CD4-positive, alpha-beta T cell treated with Interleukin-15 for 4 hours (primary cell): Measurements from ENCODE around the gene ING3.
"Not testable (repeated sequence)": the region's sequence is repeated elsewhere in the genome, so short reads cannot be mapped to it uniquely, and the experiment has no call there.

Experiments used
- DNase-seq: peaks from one replicate; pipeline ENCODE4 v3.0.0-alpha.2; 2020; ENCODE audit warnings: low spot score

ING3 gene

GRCh38 chr7:120951309-120951699 is 727 bp downstream of the ING3 start:
- no peak for DNase-seq

DNA sequence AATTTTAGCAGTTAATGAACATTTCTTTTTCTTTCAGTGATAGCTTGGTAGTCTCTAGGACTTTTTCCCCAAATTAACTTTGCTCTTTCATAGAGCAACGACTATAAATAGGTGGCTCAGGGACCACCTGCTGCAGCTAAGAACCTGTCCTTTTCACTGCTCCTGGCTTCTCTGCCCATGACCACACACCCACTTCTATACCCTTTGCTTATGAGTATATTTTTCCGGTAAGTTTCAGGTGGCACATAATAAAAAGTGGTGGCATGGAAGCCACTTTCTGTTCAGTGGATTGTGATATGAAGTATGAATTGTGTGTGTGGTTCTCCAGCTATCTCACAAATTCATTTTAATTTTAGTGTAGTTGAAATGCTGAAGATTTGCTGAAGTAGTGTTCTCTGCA is 1.2 kb downstream of the ING3 start:
- DNase-seq: no peak

DNA sequence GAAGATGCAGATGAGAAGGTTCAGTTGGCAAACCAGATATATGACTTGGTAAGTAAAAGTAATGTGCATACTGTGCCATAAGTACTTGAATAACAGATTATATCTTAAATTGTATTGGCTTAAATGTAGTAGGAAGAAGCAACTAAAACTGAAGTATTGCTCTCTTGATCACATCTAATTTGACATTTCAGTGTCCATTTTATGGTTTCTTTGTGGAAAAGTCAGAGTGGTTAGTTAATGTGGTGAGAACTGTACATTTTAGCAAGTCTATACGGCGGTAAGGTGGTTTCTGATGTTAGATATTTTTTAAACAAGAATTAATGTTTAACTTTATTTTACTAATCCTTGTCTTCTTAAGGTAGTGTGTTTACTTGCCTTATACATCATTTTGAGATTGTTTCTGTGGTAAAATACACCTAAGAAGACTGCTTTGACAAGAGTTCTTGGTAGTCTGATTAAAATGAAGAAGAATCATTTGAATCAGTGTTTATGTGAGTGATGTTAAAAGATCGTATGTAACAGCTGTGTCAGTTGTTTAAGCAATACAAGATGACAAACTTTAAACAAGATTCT is 5.1 kb downstream of the ING3 start:
- no peak for DNase-seq

GRCh38 chr7:120959929-120960484 is 9.4 kb downstream of the ING3 start:
- no peak for DNase-seq

DNA sequence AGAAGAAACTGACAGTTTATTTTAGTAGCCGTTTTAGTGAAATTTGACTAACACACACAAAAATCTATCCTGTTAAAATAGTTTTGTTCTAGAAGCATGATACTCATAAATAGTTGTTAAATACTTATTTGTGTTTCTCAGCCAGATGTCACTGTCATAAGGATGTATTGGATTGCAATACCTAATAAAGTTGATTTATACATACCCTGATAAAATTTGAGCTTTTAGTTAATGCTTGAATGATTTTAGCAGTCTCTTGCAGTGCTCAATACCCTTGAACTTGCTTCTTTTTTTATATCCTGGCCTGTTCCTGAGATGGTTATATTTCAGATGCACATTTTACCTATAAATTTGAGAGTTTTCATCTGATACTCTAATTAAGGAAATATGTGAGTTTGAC is 10.1 kb downstream of the ING3 start:
- no peak for DNase-seq

- no peak for DNase-seq
These were observed 11.1 kb downstream of the ING3 start for GRCh38 chr7:120961638-120962173.

DNA sequence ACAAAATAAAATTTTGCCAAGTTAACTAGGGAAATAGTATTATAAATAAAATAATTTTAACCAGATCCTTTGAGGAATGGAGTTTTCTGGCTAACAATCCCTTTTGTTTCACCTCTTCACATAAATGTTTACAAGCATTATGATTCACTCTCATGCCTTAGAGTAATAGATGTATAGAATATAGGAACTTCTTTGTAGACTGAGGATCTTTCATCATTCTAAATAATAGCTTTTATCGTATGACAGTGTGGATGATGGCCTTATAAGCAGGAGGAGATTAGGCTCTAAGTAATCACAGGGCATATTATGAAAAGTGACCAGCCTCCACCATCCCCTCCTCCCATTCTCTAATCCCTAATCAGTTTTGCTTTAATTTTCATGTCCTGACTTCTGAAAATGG is 13.5 kb downstream of the ING3 start:
- DNase-seq: no peak

DNA sequence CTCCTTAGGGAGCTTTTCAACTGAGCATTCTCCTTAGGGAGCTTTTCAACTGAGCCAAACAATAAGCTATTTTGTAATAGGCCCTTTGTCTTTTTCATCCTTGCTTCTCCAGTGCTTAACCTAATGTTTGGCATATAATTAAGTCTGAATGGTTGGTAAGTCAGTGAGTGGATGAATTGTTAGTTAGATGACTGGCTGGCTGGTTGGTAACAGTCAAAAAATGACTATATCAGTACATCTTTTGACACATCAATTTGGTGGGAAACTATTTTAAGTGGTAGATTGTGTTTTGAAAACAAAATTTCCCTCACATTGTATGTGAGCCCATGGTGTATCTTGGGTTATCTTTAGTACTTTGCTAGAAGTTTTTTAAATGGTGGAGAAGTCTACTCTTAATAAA is 16.4 kb downstream of the ING3 start:
- DNase-seq: no peak

- no peak for DNase-seq
These were observed 23.3 kb downstream of the ING3 start for GRCh38 chr7:120973849-120974248.

DNA sequence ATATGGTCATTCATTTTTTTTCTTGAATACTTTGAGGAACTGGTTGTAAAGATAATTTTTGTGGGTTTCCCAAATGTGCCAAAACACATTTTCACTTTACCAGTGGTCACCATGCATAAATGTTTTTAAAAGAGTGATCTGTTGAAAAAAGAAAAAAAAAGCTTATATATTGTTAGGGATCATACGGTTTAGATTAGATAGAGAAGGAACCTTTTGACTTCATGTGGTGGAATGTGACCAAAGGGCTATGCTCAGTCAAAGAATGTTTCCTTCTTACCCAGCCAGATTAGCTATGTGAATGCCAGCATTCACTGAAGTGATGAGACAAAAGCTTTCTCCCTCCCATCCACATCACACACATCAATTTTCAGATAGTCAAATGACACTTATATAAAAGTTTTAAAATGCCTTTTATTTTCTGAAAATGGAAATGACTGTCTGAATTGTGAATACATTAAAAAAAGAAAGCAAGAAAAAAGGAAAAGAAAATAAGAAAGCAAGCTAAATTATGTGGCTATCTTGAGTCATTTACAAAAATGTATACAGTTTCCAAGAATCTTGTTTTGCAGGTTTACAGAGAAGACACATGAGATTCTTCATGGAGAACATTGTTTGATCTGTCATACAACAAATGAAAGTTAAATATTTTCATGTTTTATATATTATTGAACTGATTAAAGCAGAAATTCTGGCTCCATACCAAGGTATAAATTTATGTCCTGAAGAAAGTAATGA is 29.4 kb downstream of the ING3 start:
- DNase-seq: no peak

GRCh38 chr7:120981117-120981516 is 30.5 kb downstream of the ING3 start:
- DNase-seq: no peak

GRCh38 chr7:120981888-120982615 is 31.5 kb downstream of the ING3 start:
- no peak for DNase-seq

DNA sequence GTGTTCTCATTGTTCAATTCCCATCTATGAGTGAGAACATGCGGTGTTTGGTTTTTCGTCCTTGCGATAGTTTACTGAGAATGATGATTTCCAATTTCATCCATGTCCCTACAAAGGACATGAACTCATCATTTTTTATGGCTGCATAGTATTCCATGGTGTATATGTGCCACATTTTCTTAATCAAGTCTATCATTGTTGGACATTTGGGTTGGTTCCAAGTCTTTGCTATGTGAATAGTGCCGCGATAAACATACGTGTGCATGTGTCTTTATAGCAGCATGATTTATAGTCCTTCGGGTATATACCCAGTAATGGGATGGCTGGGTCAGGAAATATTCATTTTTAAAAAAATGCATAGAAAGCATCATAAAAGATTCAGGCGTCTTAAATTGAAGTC is 33.0 kb downstream of the ING3 start:
- DNase-seq: not testable (repeated sequence)

DNA sequence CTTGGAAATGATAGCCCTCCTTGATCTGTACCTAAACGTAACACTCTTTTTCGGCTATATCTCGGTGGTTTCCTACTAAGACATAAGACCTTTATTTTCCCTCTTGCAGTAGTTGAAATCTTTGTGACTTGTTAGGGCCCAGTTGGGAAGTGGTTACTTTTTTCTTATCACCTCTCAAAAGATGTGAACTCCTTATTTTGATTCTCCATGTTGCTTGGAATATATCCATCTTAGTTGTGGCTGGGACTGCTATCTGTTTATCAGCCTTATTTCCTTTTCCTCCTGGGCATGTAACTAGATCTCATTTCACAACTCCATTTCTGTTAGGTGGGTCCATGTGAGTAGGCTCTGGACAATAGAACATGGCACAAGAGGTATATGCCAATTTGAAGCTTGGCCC is 33.8 kb downstream of the ING3 start:
- no peak for DNase-seq

DNA sequence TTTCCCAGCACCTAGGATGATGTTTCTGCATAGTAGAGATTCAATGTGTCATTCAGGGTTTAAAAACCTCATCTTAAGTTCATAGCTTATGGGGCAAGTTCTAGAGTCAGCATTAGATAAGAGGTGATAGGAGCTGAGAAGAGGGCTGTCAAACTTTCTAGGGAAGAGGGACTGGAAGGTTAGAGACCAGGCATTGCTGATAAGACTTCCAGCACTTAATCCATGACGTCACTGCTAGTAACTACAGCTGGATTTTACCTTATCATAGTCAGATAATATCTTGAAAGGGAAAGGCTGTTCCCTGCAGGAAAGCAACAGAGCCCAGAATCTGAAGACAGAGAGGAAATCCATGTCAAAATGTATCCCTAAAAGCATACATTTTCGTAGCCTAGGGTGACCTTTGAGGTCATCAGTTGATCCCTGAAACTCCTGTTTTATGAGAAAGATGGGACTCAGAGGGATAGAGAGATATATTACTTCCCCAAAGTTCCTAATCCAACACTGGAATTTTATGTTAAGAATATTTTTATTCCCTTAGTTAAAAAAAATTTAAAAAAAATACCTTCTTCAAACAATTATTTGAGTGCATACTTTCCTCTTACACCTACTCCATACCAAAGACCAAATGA is 34.7 kb downstream of the ING3 start:
- no peak for DNase-seq

DNA sequence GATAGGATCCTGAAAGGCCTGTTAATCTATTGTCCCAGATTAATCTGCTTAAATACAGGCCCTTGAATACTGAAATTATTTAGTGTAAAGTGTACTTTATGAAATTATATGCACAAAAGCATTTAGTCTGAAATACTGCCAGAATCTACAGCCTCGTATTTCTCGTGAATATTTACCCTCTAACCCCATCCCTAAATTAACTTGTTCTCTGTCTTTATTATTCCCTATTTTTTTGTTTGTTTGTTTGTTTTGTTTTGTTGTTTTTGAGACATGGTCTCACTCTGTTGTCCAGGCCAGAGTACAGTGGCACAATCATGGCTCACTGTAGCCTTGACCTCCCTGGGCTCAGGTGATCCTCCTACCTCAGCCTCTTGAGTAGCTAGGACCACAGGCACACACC is 35.3 kb downstream of the ING3 start:
- DNase-seq: no peak

DNA sequence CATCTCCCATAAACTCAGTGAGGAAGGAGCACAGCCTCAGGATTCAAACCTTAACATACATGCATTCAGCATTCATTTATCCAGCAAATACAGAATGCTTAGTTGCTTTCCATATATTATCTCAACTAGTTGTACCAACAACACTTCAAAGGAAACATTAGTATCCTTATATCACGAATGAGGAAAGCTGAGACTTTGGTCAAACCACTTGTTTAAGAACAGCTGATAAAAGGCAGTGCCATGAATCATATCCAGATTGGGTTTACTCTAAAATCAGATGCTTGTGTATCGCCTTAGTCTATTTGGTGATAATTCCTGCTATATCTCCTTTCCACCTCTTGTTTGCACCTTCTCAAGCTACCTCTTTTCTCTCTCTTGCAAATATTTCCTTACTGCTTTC is 36.1 kb downstream of the ING3 start:
- no peak for DNase-seq

DNA sequence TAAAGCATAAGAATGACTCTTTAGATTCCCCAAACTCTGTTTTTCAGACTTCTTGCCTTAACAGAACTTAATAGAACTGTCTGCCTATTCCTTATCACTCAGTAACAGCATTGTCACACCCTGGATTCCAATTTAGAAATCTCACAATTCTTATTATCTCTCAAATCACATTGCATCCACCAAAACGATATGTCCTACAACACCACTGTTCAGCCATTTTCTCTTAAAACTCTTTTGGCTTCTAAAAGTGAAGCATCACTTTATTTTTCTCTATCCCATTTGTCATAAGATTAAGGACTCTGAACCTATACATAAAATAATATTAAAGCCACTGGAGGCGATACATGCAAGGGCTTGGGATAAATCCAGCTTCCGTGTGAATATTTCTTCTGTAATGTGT is 36.7 kb downstream of the ING3 start:
- no peak for DNase-seq

GRCh38 chr7:120987683-120988590 is 37.4 kb downstream of the ING3 start:
- peak; percentile 86 for DNase-seq

- DNase-seq: peak; percentile 10
These were observed 38.1 kb downstream of the ING3 start, which contains the start of gene CPED1 for GRCh38 chr7:120988591-120989256. Gene CPED1, plus strand, starts transcription at chr7:120988711. Its CDS starts 911 bp downstream, at chr7:120989622.
